Heart right ventricle (tissue), 16 donors: ENCODE measurements around the gene LPCAT1. TPM values are rescaled to one million over a fixed set of nuclear protein-coding genes. Genes with fewer than 3 reads are reported as not detected.
"Not testable (repeated sequence)": the region's sequence is repeated elsewhere in the genome, so short reads cannot be mapped to it uniquely, and the experiment has no call there.

Experiments
- ATAC-seq, 8 donors: fragments of 200-7000 bp; cut with Tn5 transposase; one replicate each; pipeline ENCODE4 v1.9.1; 2020; ENCODE audit warnings: mild to moderate bottlenecking in 8 of 8, moderate library complexity in 8 of 8, moderate number of reproducible peaks in 1 of 8
- DNase-seq, 2 donors: peaks; one replicate each; pipeline ENCODE4 v3.0.0-alpha.2; 2020
- H3K27ac ChIP-seq, 10 donors: fragments of 200-600 bp; sonication (generic) in 2 of 10; one replicate each; pipeline versions ENCODE4 v1.5.0 to v1.8.0; 2020 to 2022; ENCODE audit warnings: mild to moderate bottlenecking in 3 of 10
- H3K27me3 ChIP-seq, 7 donors: fragments of 200-600 bp; one replicate each; pipeline ENCODE4 v1.8.0; 2021 to 2022; ENCODE audit warnings: mild to moderate bottlenecking in 2 of 7
- H3K36me3 ChIP-seq, 9 donors: fragments of 200-600 bp; sonication (generic) in 1 of 9; one replicate each; pipeline versions ENCODE4 v1.5.0 to v1.8.0; 2020 to 2022; ENCODE audit warnings: mild to moderate bottlenecking in 2 of 9
- H3K4me1 ChIP-seq, 9 donors: fragments of 200-600 bp; sonication (generic) in 1 of 9; one replicate each; pipeline versions ENCODE4 v1.5.0 to v1.8.0; 2020 to 2022; ENCODE audit warnings: mild to moderate bottlenecking in 4 of 9
- H3K4me3 ChIP-seq, 10 donors: fragments of 200-600 bp; sonication (generic) in 2 of 10; one replicate each; pipeline versions ENCODE4 v1.5.0 to v1.8.0; 2020 to 2022; ENCODE audit warnings: mild to moderate bottlenecking in 7 of 10, moderate library complexity in 2 of 10
- H3K9me3 ChIP-seq, 11 donors: fragments of 200-600 bp in 10 of 11; sonication (generic) in 2 of 11; one replicate each; pipeline versions ENCODE4 v1.5.0 to v1.8.0; 2013 to 2022; ENCODE audit warnings: mild to moderate bottlenecking in 2 of 11, control low read depth in 1 of 11, moderate library complexity in 1 of 11
- WGBS, 2 donors: extraction: QIAGEN DNeasy Blood & Tissue Kit; methylation state at CpG; one replicate each; pipeline ENCODE4 v1.1.7; 2013; ENCODE audit warnings: inconsistent platforms in 1 of 2; 5-methylcytosine and 5-hydroxymethylcytosine counted together
- intact Hi-C, 10 donors: fragments of 100-400 bp; cut with DNase I; formaldehyde crosslinking; loops; one replicate each; pipeline versions ENCODE4 v1.11.1 to v1.14.2; 2022
- polyA plus RNA-seq, 2 donors: library from polyadenylated mRNA; stranded (reverse); fragments of 200-250 nt; gene quantifications; one replicate each; pipeline ENCODE4 v1.2.3, GENCODE V29; 2013
- total RNA-seq, 10 donors: library from RNA; stranded (reverse); fragmentation: NEBNext Ultra II Directional in 3 of 10; extraction: Animal tissue kit (Norgen Biotek cat#: 25700) in 3 of 10; gene quantifications; one replicate each; pipeline versions ENCODE4 v1.2.1 to v1.2.4, GENCODE V29; 2021 to 2023
- TF ChIP-seq, protein P1 (sequence below), 9 donors: fragments of 200-600 bp; sonication (generic) in 2 of 9; IDR thresholded peaks; one replicate each; pipeline versions ENCODE4 v1.5.0 to v1.8.0; 2021 to 2022; ENCODE audit warnings: antibody characterized with exemption in 9 of 9, mild to moderate bottlenecking in 5 of 9, moderate library complexity in 1 of 9
- donor health status: Arrhythmogenic right ventricular cardiomyopathy.
- donor health status: ischemic (EF 13 %, LVEDD 7.1; RV severe dilation, severe dysfunction).
- donor health status: healthy with polysubstance abuse.
- donor health status: DM: no; HTN: yes; CAD: no.
- donor health status: DM: no; HTN: no; CAD: no.
- donor health status: ischemic (EF 25% LVEDD 6.9; RV normal size, moderate dysfunction).
- donor health status: ischemic (EF 25% LVEDD 5.7; RV mildly dilated, moderate dysfunction).
- donor health status: healthy.
- donor health status: DM: yes; HTN: yes; CAD: no.
- donor health status: Ischemic cardiomyopathy.
- donor health status: ischemic (EF 35%, LVEDD 5.7; RV mildly dilated, moderate dysfunction).
- donor health status: nonischemic (EF 11% LVEDD 7.7; RV severe dilation, severe dysfunction).
- donor health status: DM: yes; HTN: yes; CAD: no.
- donor health status: PGD.
- donor health status: ischemic (EF 29% LVEDD 5.4; RV normal size, mild dysfunction).
- donor health status: nonischemic (EF 23%, LVEDD 6.1; RV moderate dilation, normal function).

LPCAT1 gene
- total and polyA plus RNA-seq, 12 donors, result 5.6 to 25.5 (median 9.6) TPM

DNA sequence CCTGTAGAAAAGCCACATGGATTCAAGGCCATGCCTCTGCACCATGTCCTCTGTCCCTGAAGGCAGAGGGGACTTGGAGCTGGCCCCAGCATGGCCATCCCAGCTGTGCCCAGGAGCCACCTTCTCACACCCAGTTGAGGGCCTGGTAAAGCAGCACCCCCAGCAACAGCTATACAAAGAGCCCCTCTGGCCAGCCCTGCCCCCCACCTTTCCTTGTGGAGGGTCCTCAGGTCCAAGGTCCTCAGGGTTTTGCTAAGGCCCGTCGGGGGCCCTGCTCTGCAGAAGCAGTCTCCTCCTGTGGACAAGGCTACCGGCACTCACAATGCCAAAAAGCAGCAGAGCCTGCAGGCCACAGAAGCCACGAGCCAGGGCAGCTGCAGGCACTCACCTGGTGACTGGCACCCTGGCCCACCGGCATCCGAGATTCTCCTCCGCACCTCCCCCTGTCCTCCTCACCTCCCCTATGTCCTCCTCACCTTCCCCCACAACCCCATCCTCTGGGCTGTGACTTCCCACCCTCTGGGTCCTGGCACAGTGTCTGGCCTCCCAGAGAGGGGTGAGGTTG, 39.9 kb upstream of the LPCAT1 start:
- ATAC-seq (no peak), DNase-seq (no peak)
- intact Hi-C loops, result no loop called here
- H3K4me3 ChIP-seq, result no peak overlapping the region
- 74 to 77% methylated on average over 7 of the region's 7 CpGs for WGBS, 2 donors
- H3K27me3 ChIP-seq, result peaks cover 0 to 8% (median 0%) of the 10 kb centered on the region in 7 donors
- peak overlapping the region in 1 of 10 donors; percentile 77 for H3K27ac ChIP-seq
- H3K9me3 ChIP-seq, result peaks cover 0 to 12% (median 0%) of the 10 kb centered on the region in 11 donors
- TF ChIP-seq, protein P1, sequence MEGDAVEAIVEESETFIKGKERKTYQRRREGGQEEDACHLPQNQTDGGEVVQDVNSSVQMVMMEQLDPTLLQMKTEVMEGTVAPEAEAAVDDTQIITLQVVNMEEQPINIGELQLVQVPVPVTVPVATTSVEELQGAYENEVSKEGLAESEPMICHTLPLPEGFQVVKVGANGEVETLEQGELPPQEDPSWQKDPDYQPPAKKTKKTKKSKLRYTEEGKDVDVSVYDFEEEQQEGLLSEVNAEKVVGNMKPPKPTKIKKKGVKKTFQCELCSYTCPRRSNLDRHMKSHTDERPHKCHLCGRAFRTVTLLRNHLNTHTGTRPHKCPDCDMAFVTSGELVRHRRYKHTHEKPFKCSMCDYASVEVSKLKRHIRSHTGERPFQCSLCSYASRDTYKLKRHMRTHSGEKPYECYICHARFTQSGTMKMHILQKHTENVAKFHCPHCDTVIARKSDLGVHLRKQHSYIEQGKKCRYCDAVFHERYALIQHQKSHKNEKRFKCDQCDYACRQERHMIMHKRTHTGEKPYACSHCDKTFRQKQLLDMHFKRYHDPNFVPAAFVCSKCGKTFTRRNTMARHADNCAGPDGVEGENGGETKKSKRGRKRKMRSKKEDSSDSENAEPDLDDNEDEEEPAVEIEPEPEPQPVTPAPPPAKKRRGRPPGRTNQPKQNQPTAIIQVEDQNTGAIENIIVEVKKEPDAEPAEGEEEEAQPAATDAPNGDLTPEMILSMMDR (IDR thresholded peaks at IDR 0.05), result no peak
- no peaks in the 10 kb centered on the region for H3K36me3 ChIP-seq
- peaks cover 3 to 39% (median 15%) of the 10 kb centered on the region in 9 donors for H3K4me1 ChIP-seq

DNA sequence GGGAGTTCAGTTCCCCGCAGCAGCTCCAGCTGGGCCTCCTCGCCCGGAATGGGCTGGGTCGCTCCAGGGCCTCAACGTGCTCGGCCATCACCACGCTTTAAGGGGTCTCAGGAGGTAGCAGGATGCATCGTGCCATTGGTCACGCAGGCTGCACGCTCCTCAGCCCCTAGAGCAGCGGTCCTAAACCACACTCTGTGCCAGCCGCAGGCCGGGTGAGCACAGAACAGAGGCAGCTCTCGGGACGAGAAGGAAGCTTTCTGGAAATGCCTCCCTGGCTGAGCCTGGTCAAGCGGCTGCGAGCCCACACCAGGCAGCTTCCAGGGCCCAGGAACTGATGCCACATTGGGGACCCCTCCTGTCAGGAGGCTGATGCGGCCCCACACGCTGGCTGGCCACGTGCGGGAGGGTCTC, 39.3 kb upstream of the LPCAT1 start:
- Histone ChIP-seq H3K27me3 (peaks cover 0 to 8% (median 0%) of the 10 kb centered on the region in 7 donors), H3K4me1 (peaks cover 2 to 32% (median 10%) of the 10 kb centered on the region in 9 donors), H3K9me3 (peaks cover 0 to 12% (median 0%) of the 10 kb centered on the region in 11 donors), H3K4me3 (no peak overlapping the region), H3K36me3 (no peaks in the 10 kb centered on the region), H3K27ac (peak overlapping the region in 1 of 10 donors; percentile 77)
- intact Hi-C loops, result no loop called here
- ATAC-seq, result no peak
- 86 to 90% methylated on average over 21 of the region's 21 CpGs for WGBS, 2 donors
- TF ChIP-seq, protein P1 (IDR thresholded peaks at IDR 0.05), result no peak
- no peak for DNase-seq

DNA sequence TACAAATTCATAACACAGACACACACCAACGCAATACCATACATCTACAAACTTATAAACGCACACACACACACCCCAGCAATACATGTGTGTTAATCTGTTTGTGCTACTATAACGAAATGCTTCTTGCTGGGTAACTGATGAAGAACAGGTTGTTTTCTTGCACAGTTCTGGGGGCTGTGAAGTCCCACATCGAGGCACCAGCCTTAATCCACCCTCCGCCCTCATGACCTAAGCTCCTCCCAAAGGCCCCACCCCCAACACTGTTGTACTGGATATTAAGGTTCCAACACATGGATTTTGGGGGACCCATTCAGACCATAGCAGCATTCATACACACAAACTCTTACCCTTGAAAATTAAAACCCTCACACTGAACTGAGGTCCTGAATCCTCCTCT, 38.8 kb upstream of the LPCAT1 start:
- TF ChIP-seq, protein P1 (IDR thresholded peaks at IDR 0.05), result no peak
- Histone ChIP-seq H3K27ac (no peak overlapping the region), H3K27me3 (peaks cover 0 to 8% (median 0%) of the 10 kb centered on the region in 7 donors), H3K4me1 (peaks cover 0 to 28% (median 6%) of the 10 kb centered on the region in 9 donors), H3K9me3 (peaks cover 0 to 12% (median 0%) of the 10 kb centered on the region in 11 donors), H3K36me3 (no peaks in the 10 kb centered on the region), H3K4me3 (no peak overlapping the region)
- intact Hi-C loops, result no loop called here
- DNase-seq, result no peak
- 90 to 92% methylated on average over 5 of the region's 5 CpGs for WGBS, 2 donors
- no peak for ATAC-seq

DNA sequence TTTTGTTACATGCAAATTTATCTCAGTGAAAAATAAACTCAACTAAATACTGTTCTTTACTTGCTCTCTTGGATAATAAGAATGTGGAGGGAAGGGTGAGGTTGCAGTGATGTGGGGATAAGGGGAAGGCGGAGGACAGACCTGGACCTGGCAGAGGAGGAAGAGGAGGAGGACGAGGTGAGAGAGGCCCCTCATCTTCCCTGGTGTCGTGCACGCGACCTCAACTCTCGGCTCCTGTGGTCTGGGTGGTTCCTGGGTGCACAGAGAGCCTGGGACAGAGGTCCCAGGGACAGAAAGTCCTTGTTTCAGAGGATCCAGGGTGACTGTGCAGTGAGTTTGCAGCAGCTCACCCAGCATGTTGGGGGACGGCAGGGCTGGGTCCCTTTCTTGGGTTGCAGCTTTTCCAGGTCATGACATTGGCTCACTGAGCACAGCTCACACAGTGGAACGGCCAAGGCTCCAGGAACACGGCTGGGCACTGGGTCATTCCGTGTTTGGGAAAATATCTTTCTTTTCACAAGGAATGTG, 37.7 kb upstream of the LPCAT1 start:
- DNase-seq, result no peak
- 78% methylated on average over 10 of the region's 10 CpGs for WGBS, 2 donors
- intact Hi-C loops, result no loop called here
- Histone ChIP-seq H3K36me3 (no peaks in the 10 kb centered on the region), H3K27me3 (peaks cover 0 to 9% (median 0%) of the 10 kb centered on the region in 7 donors), H3K9me3 (peaks cover 0 to 12% (median 0%) of the 10 kb centered on the region in 11 donors), H3K27ac (no peak overlapping the region), H3K4me3 (no peak overlapping the region), H3K4me1 (peaks cover 0 to 21% (median 4%) of the 10 kb centered on the region in 9 donors)
- TF ChIP-seq, protein P1 (IDR thresholded peaks at IDR 0.05), result no peak
- no peak for ATAC-seq

DNA sequence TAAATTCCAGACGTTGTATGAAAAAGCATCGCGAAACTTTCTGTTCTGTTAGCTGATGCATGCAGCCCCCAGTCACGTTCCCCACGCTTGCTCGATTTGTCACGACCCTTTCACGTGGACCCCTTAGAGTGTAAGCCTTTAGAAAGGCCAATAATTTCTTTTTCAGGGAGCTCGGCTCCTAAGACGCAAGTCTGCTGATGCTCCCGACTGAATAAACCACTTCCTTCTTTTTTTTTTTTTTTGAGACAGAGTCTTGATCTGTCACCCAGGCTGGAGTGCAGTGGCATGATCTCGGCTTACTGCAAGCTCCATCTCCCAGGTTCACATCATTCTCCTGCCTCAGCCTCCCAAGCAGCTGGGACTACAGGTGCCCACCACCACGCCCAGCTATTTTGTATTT, 36.7 kb upstream of the LPCAT1 start:
- DNase-seq, H3K36me3 ChIP-seq, H3K27ac ChIP-seq, intact Hi-C loops, ATAC-seq, H3K4me3 ChIP-seq: not testable (repeated sequence)
- H3K9me3 ChIP-seq, result peaks cover 0 to 12% (median 0%) of the 10 kb centered on the region in 11 donors
- WGBS, 2 donors, result 86 to 91% methylated on average over 13 of the region's 13 CpGs
- peaks cover 0 to 14% (median 0%) of the 10 kb centered on the region in 7 donors for H3K27me3 ChIP-seq
- peaks cover 0 to 21% (median 1%) of the 10 kb centered on the region in 9 donors for H3K4me1 ChIP-seq
